ENCODE data around the gene ESD. TPM values are rescaled to one million over a fixed set of nuclear protein-coding genes. Genes with fewer than 3 reads are reported as not detected.

Gene ESD
- total and polyA plus RNA-seq, 11 donors: 89.7 to 113 (median 103) TPM

DNA sequence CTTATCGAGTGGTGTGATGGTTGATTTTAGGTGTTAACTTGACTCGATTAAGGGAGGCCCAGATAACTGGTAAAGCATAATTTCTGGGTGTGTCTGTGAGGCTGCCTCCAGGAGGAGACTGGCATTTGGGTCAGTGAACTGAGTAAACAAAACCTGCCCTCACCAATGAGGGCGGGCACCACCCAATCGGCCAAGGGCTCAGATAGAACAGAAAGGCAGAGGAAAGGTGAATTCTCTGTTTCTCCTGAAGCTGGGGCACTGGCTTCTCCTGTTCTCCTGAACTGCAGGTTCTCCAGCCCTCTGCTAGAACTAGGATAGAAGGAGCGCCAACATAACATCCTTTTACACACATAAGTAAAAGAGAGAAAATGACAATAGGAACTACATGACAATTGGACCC, 35.1 kb downstream of the ESD start:
- WGBS, 4 donors: 75 to 94% (median 84%) methylated on average over 5 of the region's 5 CpGs
- Histone ChIP-seq H3K27ac (no peak overlapping the region), H3K36me3 (no peaks in the 10 kb centered on the region), H3K27me3 (no peaks in the 10 kb centered on the region), H3K9me3 (no peaks in the 10 kb centered on the region), H3K4me3 (no peak overlapping the region), H3K4me1 (peaks cover 0 to 12% (median 0%) of the 10 kb centered on the region in 12 donors)
- ATAC-seq: no peak
- DNase-seq: no peak
- intact Hi-C loops (cut with DNase I): no loop called here
- TF ChIP-seq POLR2A (IDR thresholded peaks at IDR 0.05): no peak
- TF ChIP-seq, protein P1, sequence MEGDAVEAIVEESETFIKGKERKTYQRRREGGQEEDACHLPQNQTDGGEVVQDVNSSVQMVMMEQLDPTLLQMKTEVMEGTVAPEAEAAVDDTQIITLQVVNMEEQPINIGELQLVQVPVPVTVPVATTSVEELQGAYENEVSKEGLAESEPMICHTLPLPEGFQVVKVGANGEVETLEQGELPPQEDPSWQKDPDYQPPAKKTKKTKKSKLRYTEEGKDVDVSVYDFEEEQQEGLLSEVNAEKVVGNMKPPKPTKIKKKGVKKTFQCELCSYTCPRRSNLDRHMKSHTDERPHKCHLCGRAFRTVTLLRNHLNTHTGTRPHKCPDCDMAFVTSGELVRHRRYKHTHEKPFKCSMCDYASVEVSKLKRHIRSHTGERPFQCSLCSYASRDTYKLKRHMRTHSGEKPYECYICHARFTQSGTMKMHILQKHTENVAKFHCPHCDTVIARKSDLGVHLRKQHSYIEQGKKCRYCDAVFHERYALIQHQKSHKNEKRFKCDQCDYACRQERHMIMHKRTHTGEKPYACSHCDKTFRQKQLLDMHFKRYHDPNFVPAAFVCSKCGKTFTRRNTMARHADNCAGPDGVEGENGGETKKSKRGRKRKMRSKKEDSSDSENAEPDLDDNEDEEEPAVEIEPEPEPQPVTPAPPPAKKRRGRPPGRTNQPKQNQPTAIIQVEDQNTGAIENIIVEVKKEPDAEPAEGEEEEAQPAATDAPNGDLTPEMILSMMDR (IDR thresholded peaks at IDR 0.05): no peak

DNA sequence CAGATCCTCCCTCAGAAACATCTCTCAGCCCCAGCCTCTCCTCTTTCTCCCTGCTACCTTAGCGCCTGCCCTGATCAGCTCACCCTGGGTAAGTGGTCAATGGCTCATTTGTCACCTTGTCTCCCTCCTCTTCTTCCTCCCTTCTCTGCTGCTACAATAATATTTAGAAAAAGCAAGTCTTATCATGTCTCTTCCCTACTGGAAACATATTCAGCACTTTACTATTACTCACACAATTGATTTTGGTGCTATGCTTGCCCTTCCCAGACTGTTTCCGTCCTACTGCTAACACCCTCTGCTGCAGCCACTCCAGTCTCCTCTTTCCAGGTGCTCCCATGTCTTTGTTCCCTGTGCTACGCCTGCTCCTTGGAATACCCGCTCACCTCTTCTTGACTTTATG, 35.8 kb downstream of the ESD start:
- Histone ChIP-seq H3K4me1 (peaks cover 0 to 14% (median 0%) of the 10 kb centered on the region in 12 donors), H3K27me3 (no peaks in the 10 kb centered on the region), H3K4me3 (no peak overlapping the region), H3K27ac (no peak overlapping the region), H3K36me3 (no peaks in the 10 kb centered on the region), H3K9me3 (no peaks in the 10 kb centered on the region)
- WGBS, 4 donors: 93 to 94% (median 93%) methylated on average over 4 of the region's 4 CpGs
- DNase-seq (no peak), ATAC-seq (no peak)
- no peak for TF ChIP-seq POLR2A (IDR thresholded peaks at IDR 0.05)
- TF ChIP-seq, protein P1 (IDR thresholded peaks at IDR 0.05): no peak
- intact Hi-C loops (cut with DNase I): no loop called here

DNA sequence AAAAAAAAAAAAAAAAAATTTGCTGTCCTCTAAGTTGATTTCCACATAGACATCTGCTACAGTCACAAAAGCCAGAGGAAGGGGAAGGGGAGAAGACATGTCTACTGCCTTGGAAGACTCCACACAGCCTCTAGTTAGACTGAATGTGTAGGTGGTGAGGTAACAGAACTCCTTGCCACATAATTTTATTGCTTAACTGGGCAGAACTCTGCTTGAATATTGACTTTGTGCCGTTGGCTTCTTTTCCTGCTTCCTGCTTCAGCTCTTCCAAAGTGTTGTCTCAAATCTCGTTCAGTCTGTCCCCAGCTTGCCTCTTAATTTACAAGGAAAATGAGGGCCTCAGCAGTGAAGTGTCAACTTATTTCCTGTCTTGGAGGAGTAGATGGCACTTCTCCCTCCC, 37.1 kb downstream of the ESD start:
- peaks cover 0 to 14% (median 0%) of the 10 kb centered on the region in 12 donors for H3K4me1 ChIP-seq
- TF ChIP-seq POLR2A (IDR thresholded peaks at IDR 0.05): no peak
- TF ChIP-seq, protein P1 (IDR thresholded peaks at IDR 0.05): no peak
- H3K36me3 ChIP-seq: no peaks in the 10 kb centered on the region
- intact Hi-C loops (cut with DNase I): no loop called here
- ATAC-seq: peak in 2 of 4 donors; percentile 58 to 82
- no peak overlapping the region for H3K27ac ChIP-seq
- no peak overlapping the region for H3K4me3 ChIP-seq
- H3K9me3 ChIP-seq: no peaks in the 10 kb centered on the region
- no peak for DNase-seq
- no peaks in the 10 kb centered on the region for H3K27me3 ChIP-seq
- WGBS, 4 donors: 26 to 43% (median 40%) methylated on average over 2 of the region's 2 CpGs

DNA sequence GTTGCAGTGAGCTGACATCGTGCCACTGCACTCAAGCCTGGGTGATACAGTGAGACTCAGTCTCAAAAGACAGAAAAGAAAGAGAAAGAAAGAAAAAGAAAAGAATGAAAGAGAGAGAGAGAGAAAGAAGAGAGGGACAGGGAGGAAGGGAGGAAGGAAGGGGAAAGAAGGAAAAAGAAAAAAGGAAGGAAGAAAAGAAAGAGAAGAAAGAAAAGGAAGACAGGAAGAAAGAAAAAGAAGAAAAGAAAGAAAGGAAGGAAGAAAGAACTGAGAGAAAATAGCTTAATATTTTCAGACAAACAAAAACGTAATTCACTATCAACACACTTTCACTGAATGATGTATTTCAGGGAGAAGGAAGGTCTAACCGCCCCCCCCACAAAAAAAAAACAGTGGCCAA, 39.3 kb downstream of the ESD start:
- H3K4me3 ChIP-seq: no peak overlapping the region
- H3K4me1 ChIP-seq: peaks cover 0 to 14% (median 0%) of the 10 kb centered on the region in 12 donors
- DNase-seq (no peak), ATAC-seq (no peak)
- no peaks in the 10 kb centered on the region for H3K9me3 ChIP-seq
- intact Hi-C loops (cut with DNase I): no loop called here
- H3K27me3 ChIP-seq: no peaks in the 10 kb centered on the region
- WGBS, 4 donors: 61 to 77% (median 67%) methylated on average over 3 of the region's 3 CpGs
- peaks cover 0 to 9% (median 0%) of the 10 kb centered on the region in 9 donors for H3K36me3 ChIP-seq
- TF ChIP-seq POLR2A (IDR thresholded peaks at IDR 0.05): no peak
- TF ChIP-seq, protein P1 (IDR thresholded peaks at IDR 0.05): no peak
- H3K27ac ChIP-seq: no peak overlapping the region

Measured in heart left ventricle (tissue), 16 donors.